Embryonic facial prominence (tissue), 1 donor: ENCODE data around the gene CTPS1.
A peak's percentile ranks its signal among the peaks of the same experiment; 100 is the strongest.

Experiments
- DNase-seq: peaks from one replicate; pipeline ENCODE4 v3.0.0-alpha.2; 2016; ENCODE audit errors: extremely low spot score

CTPS1 gene, protein sequence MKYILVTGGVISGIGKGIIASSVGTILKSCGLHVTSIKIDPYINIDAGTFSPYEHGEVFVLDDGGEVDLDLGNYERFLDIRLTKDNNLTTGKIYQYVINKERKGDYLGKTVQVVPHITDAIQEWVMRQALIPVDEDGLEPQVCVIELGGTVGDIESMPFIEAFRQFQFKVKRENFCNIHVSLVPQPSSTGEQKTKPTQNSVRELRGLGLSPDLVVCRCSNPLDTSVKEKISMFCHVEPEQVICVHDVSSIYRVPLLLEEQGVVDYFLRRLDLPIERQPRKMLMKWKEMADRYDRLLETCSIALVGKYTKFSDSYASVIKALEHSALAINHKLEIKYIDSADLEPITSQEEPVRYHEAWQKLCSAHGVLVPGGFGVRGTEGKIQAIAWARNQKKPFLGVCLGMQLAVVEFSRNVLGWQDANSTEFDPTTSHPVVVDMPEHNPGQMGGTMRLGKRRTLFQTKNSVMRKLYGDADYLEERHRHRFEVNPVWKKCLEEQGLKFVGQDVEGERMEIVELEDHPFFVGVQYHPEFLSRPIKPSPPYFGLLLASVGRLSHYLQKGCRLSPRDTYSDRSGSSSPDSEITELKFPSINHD

DNA sequence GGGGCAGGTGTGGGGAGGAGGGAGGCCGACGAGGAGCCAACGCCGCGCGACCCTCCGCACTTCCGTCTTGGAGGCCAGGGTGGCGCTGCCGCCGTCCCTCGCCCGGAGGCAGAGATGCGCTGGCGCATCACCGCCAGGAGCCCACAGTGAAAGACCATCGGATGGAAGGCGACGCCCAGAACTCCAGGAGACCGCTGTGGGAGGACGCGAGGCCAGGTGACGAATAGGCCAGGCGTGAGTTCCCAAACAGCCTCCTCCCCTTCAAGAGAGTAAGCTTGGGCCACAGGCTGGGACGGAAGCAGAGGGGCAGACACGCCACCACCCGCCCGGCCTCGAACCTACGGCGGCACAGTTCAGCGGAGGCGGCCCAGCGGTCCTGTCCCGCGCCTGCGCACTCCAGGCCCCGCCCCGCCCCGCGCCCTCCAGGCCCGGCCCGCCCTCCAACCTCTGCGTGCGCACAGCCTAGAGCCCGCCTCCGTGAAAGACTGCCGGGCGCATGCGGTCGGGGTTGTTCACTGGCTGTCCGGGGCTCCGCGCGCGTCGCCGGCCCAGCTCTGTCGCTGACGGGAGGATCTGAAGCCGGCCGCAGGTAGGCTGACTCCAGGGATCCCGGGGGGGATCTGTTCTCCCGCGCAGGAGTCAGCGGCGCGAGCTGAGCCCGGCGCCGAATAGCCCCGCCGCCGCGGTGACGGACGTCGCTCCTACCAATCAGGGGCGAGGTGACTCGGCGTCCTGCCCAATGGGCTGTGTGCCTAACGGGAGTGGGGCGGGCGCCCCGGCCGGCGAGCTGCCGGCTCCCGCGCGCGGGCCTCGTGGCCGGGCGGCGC is at the start of gene CTPS1:
CTPS1 (plus strand) TSS at position 456 of the 827 bp plus-strand sequence. CDS start 3,595 bp downstream, outside the sequence.
- peak; percentile 84 for DNase-seq

DNA sequence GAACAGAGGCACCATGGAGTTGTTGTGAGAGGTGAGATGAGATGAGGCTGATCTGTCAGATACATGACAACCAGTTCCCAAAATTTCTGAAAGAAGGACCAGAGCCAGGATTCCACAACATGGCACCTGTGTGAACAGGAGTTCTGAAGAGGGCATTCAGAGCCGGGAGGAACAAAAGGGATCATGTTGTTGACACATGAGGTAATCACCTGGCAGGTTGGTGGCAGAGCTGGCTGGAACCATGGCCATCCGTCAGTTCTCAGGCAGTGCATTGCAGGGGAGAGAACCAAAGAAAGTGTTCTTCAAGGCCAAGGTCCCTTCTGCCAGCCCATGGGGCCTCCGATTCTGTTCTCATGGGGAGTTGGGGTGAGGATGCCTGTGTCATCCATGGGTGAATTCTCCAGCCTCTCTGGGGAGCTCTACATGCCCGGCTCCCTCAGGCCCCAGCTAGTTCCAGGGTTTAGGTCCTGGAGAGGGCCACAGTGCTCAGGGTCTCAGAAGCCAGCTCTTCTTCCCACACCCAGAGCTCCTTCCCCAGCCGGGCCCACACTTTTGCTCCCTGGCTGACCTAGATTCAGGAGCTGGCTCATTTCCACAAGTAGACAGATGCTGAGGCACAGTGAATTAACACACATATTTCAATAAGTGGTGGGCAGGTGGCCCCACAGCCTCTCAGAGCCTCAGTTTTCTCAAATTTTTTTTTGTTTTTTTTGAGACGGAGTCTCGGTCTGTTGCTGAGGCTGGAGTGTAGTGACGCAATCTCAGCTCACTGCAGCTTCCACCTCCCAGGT is 49.1 kb upstream of the CTPS1 start:
- no peak for DNase-seq

DNA sequence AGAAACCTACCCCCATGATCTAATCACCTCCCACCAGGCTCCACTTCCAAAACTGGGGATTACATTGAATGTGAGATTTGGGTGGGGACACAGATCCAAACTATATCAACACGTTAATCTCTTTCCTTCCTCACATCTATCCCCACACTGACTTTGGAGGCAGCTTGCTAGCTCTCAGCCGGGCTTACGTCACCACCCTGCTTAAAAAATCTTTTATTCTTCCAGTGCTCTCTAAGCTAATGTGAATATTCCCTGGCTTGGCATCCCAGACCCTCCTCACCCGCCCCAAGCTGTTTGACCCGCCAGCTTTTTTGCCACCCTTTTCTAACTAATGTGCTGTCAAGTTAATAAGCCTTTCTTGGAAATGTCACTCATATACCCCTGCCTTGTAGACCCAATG is 47.9 kb upstream of the CTPS1 start:
- DNase-seq, result no peak

DNA sequence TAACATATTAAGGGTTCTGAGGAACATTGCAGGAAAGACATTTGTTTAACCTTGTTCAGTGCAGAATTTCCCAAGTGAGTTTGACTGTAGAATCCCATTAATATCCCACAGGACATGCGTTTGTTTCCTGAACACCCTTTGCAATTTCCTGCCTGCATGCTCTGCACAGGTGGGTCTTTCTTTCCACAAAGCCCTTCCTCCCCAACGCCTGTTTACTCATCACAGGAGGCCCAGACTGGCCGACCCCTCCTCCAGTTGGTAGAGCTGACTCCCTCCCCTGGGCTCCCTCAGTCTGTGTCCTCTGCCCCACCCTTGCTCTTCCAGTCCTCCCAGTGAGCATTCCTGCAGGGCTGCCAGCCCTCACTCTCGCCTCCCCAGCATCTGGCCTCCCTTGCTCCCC is 47.5 kb upstream of the CTPS1 start:
- no peak for DNase-seq

DNA sequence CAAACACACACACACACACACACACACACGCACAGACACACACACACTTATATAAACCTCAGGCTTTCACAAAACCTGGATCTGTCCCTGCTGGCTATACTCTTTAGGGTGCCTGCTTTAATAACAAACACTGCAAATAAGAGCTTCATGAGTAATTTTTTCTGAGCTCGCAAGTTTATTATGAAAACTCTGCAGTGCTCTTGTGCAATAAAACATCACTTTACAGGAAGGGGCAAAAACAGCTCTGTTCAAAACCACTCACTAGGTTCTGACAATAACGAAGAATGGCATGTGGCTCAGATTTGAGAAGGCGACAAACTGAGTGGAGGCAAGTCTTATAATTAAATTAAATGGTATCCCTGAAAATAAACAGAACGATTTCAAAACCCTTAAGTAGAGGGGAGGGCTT is 42.6 kb upstream of the CTPS1 start:
- DNase-seq, result no peak

DNA sequence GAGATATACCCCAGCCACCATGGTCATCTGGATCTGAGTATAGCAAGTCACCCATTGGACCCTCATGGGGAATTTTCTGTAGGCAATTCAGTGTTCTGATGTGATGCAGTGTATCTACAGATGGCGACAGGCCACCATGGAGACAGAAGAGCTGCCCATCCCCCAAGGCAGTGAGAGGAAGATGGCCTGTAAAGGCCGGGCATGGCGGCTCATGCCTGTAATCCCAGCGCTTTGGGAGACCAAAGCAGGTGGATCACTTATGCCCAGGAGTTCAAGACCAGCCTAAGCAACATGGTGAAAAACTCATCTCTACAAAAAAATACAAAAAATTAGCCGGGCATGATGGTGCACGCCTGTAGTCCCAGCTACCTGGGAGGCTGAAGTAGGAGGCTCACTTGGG is 41.1 kb upstream of the CTPS1 start:
- no peak for DNase-seq

DNA sequence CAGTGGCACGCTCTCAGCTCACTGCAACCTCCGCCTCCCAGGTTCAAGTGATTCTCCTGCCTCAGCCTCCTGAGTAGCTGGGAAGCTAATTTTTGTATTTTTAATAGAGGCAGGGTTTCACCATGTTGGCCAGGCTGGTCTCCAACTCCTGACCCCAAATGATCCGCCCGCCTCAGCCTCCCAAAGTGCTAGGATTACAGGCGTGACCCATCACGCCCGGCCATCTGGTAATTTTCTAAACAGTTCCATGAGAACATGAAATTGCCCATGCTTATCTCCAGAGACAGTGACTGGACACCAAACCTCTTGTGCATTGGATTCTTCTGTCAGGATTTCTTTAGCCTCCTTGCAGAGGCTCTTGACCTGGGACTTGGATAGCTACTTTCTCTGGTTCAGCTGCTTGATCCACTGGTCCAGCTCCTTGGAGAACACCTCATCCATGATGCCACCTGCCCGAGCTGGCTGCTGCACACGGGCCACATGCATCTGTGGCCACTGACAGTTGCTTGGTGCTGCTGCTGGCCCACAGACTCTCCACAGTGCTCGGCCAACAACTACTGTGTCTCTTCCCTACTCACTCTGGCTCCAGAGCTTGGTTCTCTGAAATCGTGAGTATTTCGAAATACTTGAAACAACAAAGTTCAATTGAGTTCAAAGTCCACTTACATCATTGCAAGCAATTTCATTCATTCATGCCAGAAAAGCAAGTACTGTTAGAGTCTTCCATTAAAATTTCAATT is 40.0 kb upstream of the CTPS1 start:
- DNase-seq, result no peak

DNA sequence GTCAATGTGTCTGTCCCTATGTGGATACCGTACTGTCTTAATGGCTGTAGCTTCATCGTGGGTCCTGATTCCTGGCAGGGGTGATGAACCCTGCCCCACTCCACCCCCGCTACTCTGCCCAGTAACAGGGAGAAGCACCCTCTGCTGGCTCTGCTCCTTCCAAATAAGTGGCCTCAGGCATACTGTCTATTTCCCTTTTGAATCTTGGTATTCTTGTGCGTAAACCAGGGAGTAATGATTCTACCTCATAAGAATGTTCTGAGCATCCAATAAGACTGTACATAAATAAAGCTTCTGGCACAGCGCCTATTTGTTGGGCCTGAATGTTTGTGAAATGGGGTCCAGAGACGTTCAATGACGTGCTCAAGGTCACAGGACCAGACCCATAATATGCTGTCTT is 35.2 kb upstream of the CTPS1 start:
- no peak for DNase-seq

DNA sequence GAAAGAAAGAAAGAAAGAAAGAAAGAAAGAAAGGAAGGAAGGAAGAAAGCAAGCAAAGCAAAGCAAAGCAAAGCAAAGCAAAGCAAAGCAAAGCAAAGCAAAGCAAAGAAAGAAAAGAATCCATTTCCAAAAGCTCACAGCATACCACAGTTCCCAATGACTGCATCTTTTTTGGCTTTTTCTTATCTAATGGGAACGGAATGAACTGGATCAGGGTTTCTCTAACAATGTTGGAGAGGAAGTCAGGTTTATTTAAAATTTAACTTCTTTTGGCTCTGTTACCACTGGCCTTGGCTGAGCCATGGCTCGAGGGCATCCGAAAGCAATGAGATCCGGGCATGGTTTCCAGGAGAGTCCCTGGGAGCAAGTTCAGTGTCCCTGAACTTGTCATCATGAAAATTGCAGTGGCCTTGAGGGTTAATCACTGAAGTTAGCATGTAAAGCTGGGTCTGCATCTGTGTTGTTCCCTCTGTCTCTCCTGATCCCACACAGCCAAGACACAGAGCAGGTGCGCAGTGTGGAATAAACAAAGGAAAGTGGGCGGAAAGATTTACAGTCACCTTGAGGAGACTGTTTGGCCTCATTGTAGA is 34.6 kb upstream of the CTPS1 start:
- DNase-seq, result no peak

DNA sequence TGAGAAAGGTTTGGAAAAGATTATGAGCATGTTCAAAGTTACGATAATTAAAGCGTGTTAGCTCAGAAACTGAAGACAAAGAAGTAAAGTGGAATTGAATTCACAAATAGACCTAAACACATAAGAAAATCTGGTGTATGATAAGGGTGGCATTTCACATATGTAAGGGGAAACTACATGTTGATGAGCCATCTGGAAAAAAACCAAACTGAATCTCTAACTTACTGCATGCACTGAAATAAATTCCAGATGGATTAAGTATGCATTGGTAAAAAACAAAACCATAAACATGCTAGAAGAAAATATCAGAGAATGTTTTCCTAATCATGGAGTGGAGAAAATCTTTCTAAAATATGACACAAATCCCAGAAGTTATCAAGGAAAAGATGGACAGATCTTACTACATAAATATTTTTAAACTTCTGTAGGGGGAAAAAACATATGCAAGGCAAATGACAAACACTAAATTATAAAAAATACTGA is 34.0 kb upstream of the CTPS1 start:
- no peak for DNase-seq

DNA sequence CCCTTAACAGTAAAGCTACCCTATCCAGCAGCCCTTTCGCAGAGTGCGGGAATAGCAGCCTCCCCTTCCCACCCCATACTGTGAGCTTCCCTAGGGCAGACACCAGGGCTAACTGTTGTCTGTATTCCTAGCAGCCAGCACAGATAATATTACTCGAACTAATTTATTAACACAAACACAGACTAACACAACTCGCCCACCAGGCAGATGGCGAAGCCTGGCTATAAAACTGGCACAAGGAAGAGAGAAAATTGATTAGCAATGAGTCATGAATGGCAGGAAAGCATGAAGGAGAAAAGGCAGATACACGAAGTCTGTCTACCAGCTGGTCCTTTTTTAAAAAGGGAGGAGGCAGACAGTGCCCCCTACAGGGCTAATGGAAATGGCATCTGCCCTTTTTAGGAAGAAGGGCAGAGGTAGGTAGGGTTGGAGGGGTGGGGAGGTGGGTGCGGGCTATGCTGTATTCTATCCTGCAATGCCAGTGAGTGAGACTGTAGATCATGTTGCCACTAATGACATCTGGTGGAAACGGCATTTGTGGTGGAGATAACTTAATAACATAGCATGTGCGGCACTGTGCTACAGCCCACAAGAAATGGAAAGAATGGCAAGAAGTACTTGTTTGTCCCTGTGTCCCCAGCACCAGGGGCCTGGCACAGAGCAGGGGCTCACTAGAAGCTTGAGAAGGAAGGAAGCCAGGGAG is 30.6 kb upstream of the CTPS1 start:
- no peak for DNase-seq

DNA sequence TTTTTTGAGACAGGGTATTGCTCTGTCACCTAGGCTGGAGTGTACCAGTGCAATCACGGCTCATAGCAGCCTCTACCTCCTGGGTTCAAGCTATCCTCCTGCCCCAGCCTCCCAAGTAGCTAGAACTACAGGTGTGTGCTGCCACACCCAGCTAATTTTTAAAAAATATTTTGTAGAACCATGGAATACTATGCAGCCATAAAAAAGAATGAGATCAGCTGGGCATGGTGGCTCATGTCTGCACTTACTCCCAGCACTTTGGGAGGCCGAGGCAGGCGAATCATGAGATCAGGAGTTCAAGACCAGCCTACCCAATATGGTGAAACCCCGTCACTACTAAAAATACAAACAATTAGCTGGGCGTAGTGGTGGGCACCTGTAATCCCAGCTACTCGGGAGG is 29.9 kb upstream of the CTPS1 start:
- no peak for DNase-seq

DNA sequence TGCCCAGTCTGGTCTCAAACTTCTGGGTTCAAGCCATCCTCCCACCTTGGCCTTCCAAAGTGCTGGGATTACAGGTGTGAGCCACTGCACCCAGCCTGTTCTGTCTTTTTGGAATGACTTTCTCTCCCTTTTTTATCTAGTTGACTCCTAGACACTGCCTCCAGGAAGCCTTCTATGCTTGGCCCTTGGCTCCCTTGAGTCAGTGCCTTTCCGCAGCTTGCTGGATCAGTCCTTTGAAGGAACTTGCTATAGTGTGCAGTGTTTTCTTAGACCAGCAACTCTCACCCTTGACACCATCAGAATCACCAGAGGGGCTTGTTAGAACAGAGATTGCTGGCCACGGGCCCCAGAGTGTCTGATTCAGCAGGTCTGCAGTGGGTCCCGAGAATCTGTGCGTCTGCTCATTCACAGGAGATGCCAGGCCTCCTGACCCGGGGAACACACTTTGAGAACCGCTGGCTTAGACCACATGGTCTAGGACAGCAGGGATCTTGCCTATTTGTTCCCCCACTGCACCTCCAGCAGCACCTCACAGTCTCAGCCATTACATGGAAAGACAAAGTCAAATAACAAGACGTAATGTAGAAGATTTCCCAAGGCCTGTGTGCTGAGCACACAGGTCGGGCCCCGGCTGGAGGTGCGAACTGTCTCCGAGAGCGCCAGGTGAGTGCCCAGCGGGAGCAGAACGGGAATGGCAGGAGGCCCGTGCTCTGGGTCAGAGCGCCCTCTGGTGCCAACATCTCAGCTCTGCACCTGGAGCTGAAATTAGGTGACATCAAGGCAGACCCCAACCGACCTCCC is 27.4 kb upstream of the CTPS1 start:
- no peak for DNase-seq

DNA sequence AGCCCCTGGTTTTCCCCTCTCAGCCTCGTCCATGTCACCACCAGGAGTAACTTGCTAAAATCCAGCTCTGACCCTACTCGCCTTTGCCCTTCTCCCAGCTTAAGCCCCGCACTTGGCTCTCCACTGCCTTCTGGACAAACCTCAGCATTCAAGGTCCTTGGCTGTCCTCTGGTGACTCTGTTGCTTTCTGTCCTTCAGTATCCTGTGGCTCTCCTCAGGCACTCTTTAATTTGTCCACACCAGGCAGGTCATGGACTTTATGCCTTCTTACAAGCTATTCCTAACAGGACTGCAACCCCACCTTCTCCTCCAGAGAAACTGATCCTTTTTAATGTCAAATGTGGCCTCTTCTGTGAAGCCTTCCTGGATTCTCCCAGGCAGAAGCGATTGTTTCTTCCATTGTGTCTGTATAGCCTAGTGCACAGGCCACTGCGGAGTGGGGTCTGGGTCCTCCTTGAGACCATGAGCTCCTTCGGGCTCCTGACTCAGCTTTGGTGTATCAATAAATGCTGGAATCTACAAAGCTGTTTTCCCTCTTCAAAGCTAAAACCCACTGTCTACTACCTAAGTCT is 26.7 kb upstream of the CTPS1 start:
- no peak for DNase-seq

DNA sequence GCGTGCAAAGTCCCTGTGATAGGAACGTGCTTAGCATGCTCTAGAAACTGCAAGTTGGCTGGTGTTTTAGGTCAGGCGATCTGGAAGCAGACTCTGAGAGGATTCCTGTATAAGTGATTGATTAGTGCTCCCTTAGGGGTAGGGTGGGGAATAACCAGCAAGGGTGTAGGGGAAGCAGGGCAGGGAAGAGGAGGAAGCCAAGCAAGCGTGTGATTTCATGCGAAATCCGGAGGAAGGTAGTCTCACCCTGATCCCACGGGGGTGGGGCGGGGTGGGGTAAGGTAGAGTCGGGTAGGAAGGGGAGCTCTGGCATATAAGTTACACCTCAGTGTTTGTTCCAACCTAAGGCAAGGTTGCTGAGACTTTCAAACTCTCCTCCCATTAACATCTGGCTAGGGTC is 24.9 kb upstream of the CTPS1 start:
- DNase-seq, result no peak

DNA sequence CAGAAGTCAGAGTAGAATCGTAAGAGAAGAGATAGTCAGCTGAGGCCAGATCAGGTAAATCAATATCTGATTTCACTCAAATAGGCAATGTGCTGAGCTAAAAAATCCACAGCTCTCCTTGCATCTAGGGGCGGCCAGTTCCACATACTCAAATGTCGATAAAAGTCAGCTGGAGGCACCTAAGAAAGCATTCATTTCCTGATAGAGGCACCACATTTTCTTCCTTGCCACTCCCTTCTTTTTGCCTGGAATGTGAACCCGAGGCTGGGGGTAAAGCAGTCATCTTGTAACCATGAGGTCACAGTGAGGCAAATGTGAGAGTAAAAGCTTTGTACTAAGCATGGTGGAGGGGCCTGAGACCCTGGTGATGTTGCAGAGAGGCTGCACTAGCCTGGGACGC is 24.2 kb upstream of the CTPS1 start:
- no peak for DNase-seq

DNA sequence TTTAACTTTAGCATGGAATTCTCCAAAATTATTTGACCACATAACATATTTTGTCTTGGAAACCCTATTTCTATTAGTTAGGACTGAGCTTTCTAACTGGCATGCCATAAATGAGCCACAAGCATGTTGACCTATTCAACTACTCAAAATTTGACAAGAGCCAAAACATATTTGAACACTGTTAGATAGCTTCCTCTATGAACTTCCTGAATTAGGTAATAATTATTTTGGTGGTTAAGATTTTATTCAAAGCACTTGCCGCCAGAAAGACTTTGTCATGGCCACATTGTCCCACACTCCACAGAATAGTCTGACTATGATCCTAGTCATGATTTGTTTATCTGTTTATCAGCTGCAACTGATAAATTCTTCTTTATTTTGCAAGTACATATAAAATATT is 23.1 kb upstream of the CTPS1 start:
- DNase-seq, result no peak

DNA sequence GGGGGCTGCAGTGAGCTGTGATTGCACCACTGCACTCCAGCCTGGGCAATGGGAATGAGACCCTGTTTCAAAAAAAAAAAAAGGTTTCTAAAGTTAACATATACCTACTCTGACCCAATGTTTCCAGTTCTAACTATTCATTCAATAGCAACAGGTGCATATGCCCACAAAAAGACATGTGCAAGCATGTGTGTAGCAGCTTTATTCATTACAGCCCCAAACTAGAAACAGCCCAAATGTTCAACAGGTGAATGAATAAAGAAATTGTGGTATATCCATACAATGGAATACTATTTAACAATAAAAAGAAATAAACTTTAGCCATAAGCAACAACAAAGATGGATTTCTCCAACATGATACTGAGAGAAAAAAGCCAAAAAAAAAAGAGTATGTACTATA is 21.3 kb upstream of the CTPS1 start:
- no peak for DNase-seq

DNA sequence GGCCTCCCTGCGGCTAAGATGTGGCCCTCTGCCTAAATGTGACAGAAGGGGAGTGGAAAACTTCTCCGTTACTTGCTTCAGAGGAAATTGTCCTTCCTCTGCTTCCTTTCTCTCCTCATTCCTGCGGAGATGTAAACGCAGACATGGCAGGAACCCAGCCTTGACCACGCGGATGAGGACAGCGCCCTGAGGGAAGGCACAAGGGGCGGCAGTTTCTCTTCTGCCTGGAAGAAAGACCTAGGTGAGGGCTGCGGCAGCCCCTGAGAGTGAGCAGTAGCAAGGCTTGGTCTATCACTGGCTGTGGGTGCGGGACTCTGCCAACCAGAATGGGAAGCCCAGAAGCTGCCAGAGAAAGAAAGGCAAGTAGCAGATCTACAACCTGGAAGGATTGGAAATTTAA is 14.0 kb upstream of the CTPS1 start:
- DNase-seq, result no peak
